ENCODE results near the gene SLC8A1. TPM values are rescaled to one million over a fixed set of nuclear protein-coding genes. Genes with fewer than 3 reads are reported as not detected.

Gene SLC8A1
- total RNA-seq, 1 donor from 2014 or later, result 53.8 TPM

- intact Hi-C loops (cut with DNase I), result no loop called here
- TF ChIP-seq CTCF (IDR thresholded peaks at IDR 0.05), result no peak
- DNase-seq (no peak), ATAC-seq (no peak)
- no peaks in the 10 kb centered on the region for H3K4me1 ChIP-seq
- H3K9me3 ChIP-seq, result no peaks in the 10 kb centered on the region
- no peaks in the 10 kb centered on the region for H3K27me3 ChIP-seq
- no peak overlapping the region for H3K27ac ChIP-seq
- H3K36me3 ChIP-seq, result no peaks in the 10 kb centered on the region
- no peak overlapping the region for H3K4me3 ChIP-seq
Observed at GRCh38 chr2:40095000-40095399, 356.9 kb downstream of the SLC8A1 start.

- Histone ChIP-seq H3K4me1 (no peaks in the 10 kb centered on the region), H3K27me3 (no peaks in the 10 kb centered on the region), H3K27ac (no peak overlapping the region), H3K9me3 (no peaks in the 10 kb centered on the region), H3K36me3 (no peaks in the 10 kb centered on the region), H3K4me3 (no peak overlapping the region)
- ATAC-seq (no peak), DNase-seq (no peak)
- no peak for TF ChIP-seq CTCF (IDR thresholded peaks at IDR 0.05)
- intact Hi-C loops (cut with DNase I), result no loop called here
Observed at GRCh38 chr2:40094451-40094850, 357.4 kb downstream of the SLC8A1 start.

GRCh38 chr2:40093021-40093675 is 358.7 kb downstream of the SLC8A1 start:
- no peak for TF ChIP-seq CTCF (IDR thresholded peaks at IDR 0.05)
- intact Hi-C loops (cut with DNase I), result no loop called here
- no peak for ATAC-seq

GRCh38 chr2:40090044-40090443 is 361.8 kb downstream of the SLC8A1 start:
- ATAC-seq, result no peak
- TF ChIP-seq CTCF (IDR thresholded peaks at IDR 0.05), result no peak
- Histone ChIP-seq H3K9me3 (no peaks in the 10 kb centered on the region), H3K36me3 (no peaks in the 10 kb centered on the region), H3K27me3 (no peaks in the 10 kb centered on the region), H3K27ac (no peak overlapping the region), H3K4me1 (no peaks in the 10 kb centered on the region), H3K4me3 (no peak overlapping the region)
- no peak for DNase-seq
- intact Hi-C loops (cut with DNase I), result no loop called here

More at GRCh38 chr2:40093021-40093675, 358.7 kb downstream of the SLC8A1 start:
- Histone ChIP-seq H3K4me3 (no peak overlapping the region), H3K27me3 (no peaks in the 10 kb centered on the region), H3K27ac (no peak overlapping the region), H3K4me1 (no peaks in the 10 kb centered on the region), H3K9me3 (no peaks in the 10 kb centered on the region), H3K36me3 (no peaks in the 10 kb centered on the region)
- no peak for DNase-seq

- Histone ChIP-seq H3K36me3 (no peaks in the 10 kb centered on the region), H3K27ac (no peak overlapping the region), H3K4me3 (no peak overlapping the region), H3K27me3 (no peaks in the 10 kb centered on the region), H3K9me3 (no peaks in the 10 kb centered on the region), H3K4me1 (no peaks in the 10 kb centered on the region)
- ATAC-seq (no peak), DNase-seq (no peak)
- intact Hi-C loops (cut with DNase I), result no loop called here
- TF ChIP-seq CTCF (IDR thresholded peaks at IDR 0.05), result no peak
Observed at GRCh38 chr2:40087927-40088326, 364.0 kb downstream of the SLC8A1 start.

GRCh38 chr2:40087434-40087833 is 364.5 kb downstream of the SLC8A1 start:
- no peak overlapping the region for H3K27ac ChIP-seq
- no peak for DNase-seq
- no peaks in the 10 kb centered on the region for H3K9me3 ChIP-seq
- no peaks in the 10 kb centered on the region for H3K36me3 ChIP-seq
- intact Hi-C loops (cut with DNase I), result no loop called here
- TF ChIP-seq CTCF (IDR thresholded peaks at IDR 0.05), result no peak
- no peaks in the 10 kb centered on the region for H3K4me1 ChIP-seq
- ATAC-seq, result no peak
- H3K27me3 ChIP-seq, result no peaks in the 10 kb centered on the region
- H3K4me3 ChIP-seq, result no peak overlapping the region
